GM12801 (cell line): ENCODE measurements around the gene APC2.

Source experiments
- CTCF ChIP-seq: IDR thresholded peaks from one replicate; pipeline ENCODE4 v1.5.1; 2011; ENCODE audit warnings: control low read depth; ENCODE audit not compliant: insufficient read length; ENCODE audit errors: extremely low read depth

Gene APC2

GRCh38 chr19:1522838-1523237, 72.9 kb downstream of the APC2 start:
- TF ChIP-seq CTCF = no peak
